Spinal cord (tissue), 10 donors: Measurements from ENCODE around the gene CD38. TPM values are rescaled to one million over a fixed set of nuclear protein-coding genes. Genes with fewer than 3 reads are reported as not detected.
"Not testable (repeated sequence)": the region's sequence is repeated elsewhere in the genome, so short reads cannot be mapped to it uniquely, and the experiment has no call there.

Source experiments
- DNase-seq, 6 donors: peaks; one replicate each; pipeline versions ENCODE4 v3.0.0 to v3.0.0-alpha.2; 2013 to 2015; ENCODE audit warnings: low spot score in 6 of 6, low read depth in 4 of 6
- H3K27ac ChIP-seq: one replicate; pipeline ENCODE4 v1.5.1; 2013; ENCODE audit warnings: low read depth, low read length, control low read depth
- H3K27me3 ChIP-seq: one replicate; pipeline ENCODE4 v1.6.1; 2013; ENCODE audit warnings: low read length; ENCODE audit not compliant: control insufficient read depth, insufficient read depth
- H3K36me3 ChIP-seq: one replicate; pipeline ENCODE4 v1.6.1; 2013; ENCODE audit warnings: low read length; ENCODE audit not compliant: control insufficient read depth, insufficient read depth
- H3K4me1 ChIP-seq: one replicate; pipeline ENCODE4 v1.6.1; 2013; ENCODE audit warnings: low read length; ENCODE audit not compliant: control insufficient read depth, insufficient read depth
- H3K4me3 ChIP-seq: one replicate; pipeline ENCODE4 v1.5.1; 2013; ENCODE audit warnings: low read depth, low read length, control low read depth
- H3K9me3 ChIP-seq: one replicate; pipeline ENCODE4 v1.6.1; 2013; ENCODE audit warnings: low read length; ENCODE audit not compliant: control insufficient read depth, insufficient read depth
- WGBS: methylation state at CpG from one replicate; pipeline ENCODE4 v1.1.5; 2013; ENCODE audit warnings: missing lambda C conversion rate; ENCODE audit not compliant: insufficient coverage; 5-methylcytosine and 5-hydroxymethylcytosine counted together
- polyA plus RNA-seq, 2 donors: library from polyadenylated mRNA; unstranded; fragments of 120-200 nt; gene quantifications; one replicate each; pipeline ENCODE4 v1.2.1, GENCODE V29; 2013; ENCODE audit not compliant: insufficient read length in 2 of 2
- total RNA-seq, 2 donors: library from RNA; depleted of rRNA in 1 of 2; stranded (reverse); fragments of 120-200 nt in 1 of 2; fragments of >200 nt in 1 of 2; gene quantifications; one replicate each; pipeline versions ENCODE4 v1.2.3 to v1.2.4, GENCODE V29; 2013 to 2014
- donor health status: healthy.

CD38 gene
- total and polyA plus RNA-seq, 4 donors, result 3.0 to 8.2 (median 5.1) TPM

- WGBS, result 56% methylated on average over 2 of the region's 2 CpGs
- peak in 1 of 6 donors; percentile 15 for DNase-seq
- no peak overlapping the region for H3K27ac ChIP-seq
- no peaks in the 10 kb centered on the region for H3K4me1 ChIP-seq
- H3K36me3 ChIP-seq, result no peaks in the 10 kb centered on the region
- no peaks in the 10 kb centered on the region for H3K27me3 ChIP-seq
- H3K4me3 ChIP-seq, result no peak overlapping the region
- no peaks in the 10 kb centered on the region for H3K9me3 ChIP-seq
Measured at GRCh38 chr4:15792974-15793373, 14.8 kb downstream of the CD38 start.

DNA sequence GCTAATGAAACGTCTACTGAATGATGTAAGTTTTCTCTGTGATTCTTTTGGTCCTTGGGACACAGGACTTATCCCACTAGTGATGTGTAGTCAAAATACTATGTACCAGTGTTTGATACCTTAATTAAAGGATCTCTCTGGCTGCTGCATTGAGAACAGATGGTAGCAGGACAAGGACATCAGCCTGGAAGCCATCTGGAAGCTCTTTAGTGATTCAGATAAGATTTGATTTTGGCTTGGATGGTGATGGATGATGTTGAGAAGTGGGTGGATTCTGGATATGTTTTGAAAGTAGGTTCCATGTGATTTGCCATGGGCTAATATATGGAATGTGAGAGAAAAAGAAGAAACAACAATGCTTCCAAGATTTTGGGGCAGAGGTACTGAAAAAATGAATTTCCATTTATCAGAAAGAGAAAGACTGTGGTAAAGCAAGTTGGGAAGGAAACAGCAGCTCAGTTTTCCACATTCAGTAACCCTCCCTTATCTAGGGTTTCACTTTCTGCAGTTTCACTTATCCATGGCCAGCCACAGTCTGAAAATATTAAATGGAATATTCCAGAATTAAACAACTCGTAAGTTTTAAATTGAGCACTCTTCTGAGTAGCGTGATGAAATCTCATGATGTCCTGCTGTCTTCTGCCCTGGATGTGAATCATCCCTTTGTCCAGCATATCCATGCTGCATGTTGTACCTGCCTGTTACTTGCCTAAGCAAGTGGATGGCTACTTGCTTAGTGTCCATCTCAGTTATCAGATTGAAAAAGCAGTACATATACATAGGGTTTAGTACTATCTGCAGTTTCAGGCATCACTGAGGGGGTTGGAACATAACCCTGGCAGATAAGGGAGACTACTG lies 15.6 kb downstream of the CD38 start:
- H3K9me3 ChIP-seq, result no peaks in the 10 kb centered on the region
- no peaks in the 10 kb centered on the region for H3K36me3 ChIP-seq
- 100% methylated on average over 2 of the region's 3 CpGs for WGBS
- no peak overlapping the region for H3K27ac ChIP-seq
- H3K27me3 ChIP-seq, result no peaks in the 10 kb centered on the region
- H3K4me1 ChIP-seq, result no peaks in the 10 kb centered on the region
- no peak overlapping the region for H3K4me3 ChIP-seq
- DNase-seq, result peak in 1 of 6 donors; percentile 71

DNA sequence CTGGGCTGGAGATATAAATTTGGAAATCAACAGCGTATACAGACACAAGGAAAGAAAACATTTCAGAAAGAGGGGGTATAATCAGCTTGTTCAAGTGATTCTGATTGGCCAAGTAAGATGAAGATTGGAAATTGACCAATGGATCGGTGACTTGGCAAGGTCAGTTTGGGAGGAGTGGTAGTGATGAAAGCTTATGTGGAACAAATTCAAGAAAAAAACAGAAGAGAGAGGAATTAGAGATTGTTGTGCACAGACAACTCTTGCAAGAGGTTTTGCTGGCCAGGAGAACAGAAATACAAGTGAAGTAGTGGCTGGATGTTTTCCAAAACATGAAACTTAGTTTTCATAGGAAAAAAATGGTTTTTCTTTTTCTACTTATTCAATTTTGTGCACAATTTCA lies 16.3 kb downstream of the CD38 start:
- Histone ChIP-seq H3K27me3 (no peaks in the 10 kb centered on the region), H3K9me3 (no peaks in the 10 kb centered on the region), H3K36me3 (no peaks in the 10 kb centered on the region), H3K27ac (no peak overlapping the region), H3K4me1 (no peaks in the 10 kb centered on the region), H3K4me3 (no peak overlapping the region)
- no peak for DNase-seq
- 97% methylated on average over 2 of the region's 2 CpGs for WGBS

DNA sequence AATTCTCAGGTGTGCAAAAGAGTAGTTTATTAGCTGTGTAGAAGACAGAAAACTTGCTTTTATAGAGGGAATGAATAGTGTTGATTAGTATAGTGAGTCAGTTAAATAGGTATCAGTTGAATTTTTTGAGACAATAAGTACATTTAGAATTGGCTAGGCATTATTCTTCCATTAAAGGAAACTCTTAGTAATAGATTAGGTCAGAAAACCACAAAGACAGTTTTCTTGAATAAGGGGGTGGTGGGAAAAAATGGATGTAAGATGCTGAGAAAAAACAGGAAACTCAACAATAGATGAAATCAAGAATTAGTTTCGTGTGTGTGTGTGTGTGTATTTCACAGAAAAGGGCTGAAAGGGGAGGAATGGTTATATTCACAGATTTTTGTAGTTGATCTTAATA lies 16.8 kb downstream of the CD38 start:
- H3K4me3 ChIP-seq, result no peak overlapping the region
- H3K36me3 ChIP-seq, result no peaks in the 10 kb centered on the region
- 67% methylated on average over 1 of the region's 1 CpG for WGBS
- no peak overlapping the region for H3K27ac ChIP-seq
- H3K4me1 ChIP-seq, result no peaks in the 10 kb centered on the region
- no peak for DNase-seq
- H3K9me3 ChIP-seq, result no peaks in the 10 kb centered on the region
- H3K27me3 ChIP-seq, result no peaks in the 10 kb centered on the region

DNA sequence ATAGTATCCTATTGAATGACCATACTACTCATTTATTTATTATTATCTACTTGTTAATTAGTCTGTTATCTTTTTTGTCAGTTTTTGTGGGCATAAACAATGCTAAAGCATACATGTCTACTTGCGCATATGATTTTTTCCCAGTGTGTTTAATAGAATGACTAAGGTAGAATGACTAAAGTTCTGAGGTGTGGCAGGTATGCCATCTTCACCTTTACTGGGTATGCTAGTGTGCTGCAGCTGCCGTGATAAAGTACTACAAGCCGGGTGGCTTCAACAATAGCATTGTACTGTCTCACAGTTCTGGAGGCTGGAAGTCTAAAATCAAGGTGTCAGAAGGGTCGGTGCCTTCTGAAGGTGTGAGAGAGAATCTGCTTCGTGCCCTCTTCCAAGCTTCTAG lies 19.2 kb downstream of the CD38 start:
- Histone ChIP-seq H3K27me3 (no peaks in the 10 kb centered on the region), H3K4me3 (no peak overlapping the region), H3K27ac (no peak overlapping the region), H3K4me1 (no peaks in the 10 kb centered on the region), H3K9me3 (no peaks in the 10 kb centered on the region), H3K36me3 (no peaks in the 10 kb centered on the region)
- 100% methylated on average over 1 of the region's 5 CpGs for WGBS
- no peak for DNase-seq

DNA sequence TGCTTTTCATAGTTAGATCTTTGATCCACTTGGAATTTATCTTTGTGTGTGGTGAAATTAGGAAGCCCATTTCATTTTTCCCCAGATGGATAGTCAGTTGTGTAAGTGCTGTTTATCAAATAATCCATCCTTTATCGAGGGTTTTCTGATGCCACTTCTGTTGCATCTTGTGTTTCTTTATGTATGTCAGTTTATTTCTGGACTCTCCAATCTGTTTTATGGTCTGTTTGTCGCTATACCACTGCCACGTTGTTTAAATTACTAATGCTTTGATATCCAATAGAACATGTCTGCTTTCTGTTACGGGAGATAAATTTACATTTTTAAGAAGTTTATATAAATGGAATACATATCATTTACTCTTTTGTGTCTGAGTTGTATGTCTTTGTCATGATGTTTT lies 21.0 kb downstream of the CD38 start:
- peak in 1 of 6 donors; percentile 51 for DNase-seq
- no CpG with 5 or more reads among the region's 4 CpGs for WGBS
- no peaks in the 10 kb centered on the region for H3K36me3 ChIP-seq
- no peaks in the 10 kb centered on the region for H3K9me3 ChIP-seq
- no peaks in the 10 kb centered on the region for H3K27me3 ChIP-seq
- H3K27ac ChIP-seq, result no peak overlapping the region
- H3K4me3 ChIP-seq, result no peak overlapping the region
- no peaks in the 10 kb centered on the region for H3K4me1 ChIP-seq

GRCh38 chr4:15799701-15800100 lies 21.6 kb downstream of the CD38 start:
- Histone ChIP-seq H3K36me3 (no peaks in the 10 kb centered on the region), H3K27me3 (no peaks in the 10 kb centered on the region), H3K4me3 (no peak overlapping the region), H3K27ac (no peak overlapping the region), H3K9me3 (no peaks in the 10 kb centered on the region), H3K4me1 (no peaks in the 10 kb centered on the region)
- peak in 1 of 6 donors; percentile 11 for DNase-seq
- 40% methylated on average over 1 of the region's 2 CpGs for whole genome bisulfite sequencing

- H3K9me3 ChIP-seq, H3K36me3 ChIP-seq, H3K4me1 ChIP-seq, H3K4me3 ChIP-seq, H3K27me3 ChIP-seq, H3K27ac ChIP-seq, DNase-seq: not testable (repeated sequence)
Measured at GRCh38 chr4:15802497-15802896, 24.4 kb downstream of the CD38 start.

GRCh38 chr4:15805583-15806517 lies 27.7 kb downstream of the CD38 start:
- Histone ChIP-seq H3K36me3 (no peaks in the 10 kb centered on the region), H3K4me3 (no peak overlapping the region), H3K27me3 (no peaks in the 10 kb centered on the region), H3K27ac (no peak overlapping the region), H3K9me3 (no peaks in the 10 kb centered on the region), H3K4me1 (no peaks in the 10 kb centered on the region)
- DNase-seq, result peak in 5 of 6 donors; percentile 39 to 90 (median 61)
- WGBS, result 8% methylated on average over 1 of the region's 5 CpGs
